ENCODE results near the gene TEX38.

Gene TEX38

GRCh38 chr1:46638921-46639320 is 32.7 kb upstream of the TEX38 start:
- no peak for TF ChIP-seq ZFX (IDR thresholded peaks at IDR 0.05; ENCODE audit: borderline replicate concordance)
- TF ChIP-seq, protein P1, sequence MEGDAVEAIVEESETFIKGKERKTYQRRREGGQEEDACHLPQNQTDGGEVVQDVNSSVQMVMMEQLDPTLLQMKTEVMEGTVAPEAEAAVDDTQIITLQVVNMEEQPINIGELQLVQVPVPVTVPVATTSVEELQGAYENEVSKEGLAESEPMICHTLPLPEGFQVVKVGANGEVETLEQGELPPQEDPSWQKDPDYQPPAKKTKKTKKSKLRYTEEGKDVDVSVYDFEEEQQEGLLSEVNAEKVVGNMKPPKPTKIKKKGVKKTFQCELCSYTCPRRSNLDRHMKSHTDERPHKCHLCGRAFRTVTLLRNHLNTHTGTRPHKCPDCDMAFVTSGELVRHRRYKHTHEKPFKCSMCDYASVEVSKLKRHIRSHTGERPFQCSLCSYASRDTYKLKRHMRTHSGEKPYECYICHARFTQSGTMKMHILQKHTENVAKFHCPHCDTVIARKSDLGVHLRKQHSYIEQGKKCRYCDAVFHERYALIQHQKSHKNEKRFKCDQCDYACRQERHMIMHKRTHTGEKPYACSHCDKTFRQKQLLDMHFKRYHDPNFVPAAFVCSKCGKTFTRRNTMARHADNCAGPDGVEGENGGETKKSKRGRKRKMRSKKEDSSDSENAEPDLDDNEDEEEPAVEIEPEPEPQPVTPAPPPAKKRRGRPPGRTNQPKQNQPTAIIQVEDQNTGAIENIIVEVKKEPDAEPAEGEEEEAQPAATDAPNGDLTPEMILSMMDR (IDR thresholded peaks at IDR 0.05) = no peak
- H3K27ac ChIP-seq = peak overlapping the region; percentile 94

DNA sequence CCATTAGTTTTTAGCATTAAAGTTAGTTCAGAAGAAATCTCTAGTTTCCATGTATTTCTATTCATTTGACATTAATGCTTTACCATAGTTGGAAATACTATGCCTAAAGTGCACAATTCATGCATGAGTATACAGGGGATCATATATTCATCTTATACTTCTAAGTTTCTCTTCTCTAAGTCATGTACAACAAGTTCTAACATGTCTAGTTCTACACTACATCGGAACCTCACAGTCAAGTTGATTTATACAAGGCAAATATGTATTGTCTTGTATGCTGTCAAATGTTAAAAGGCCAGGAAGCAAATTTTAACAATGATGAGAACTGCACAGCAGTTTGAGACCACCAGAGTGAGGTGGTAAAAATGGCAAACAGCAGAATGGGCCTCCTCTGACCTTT is 32.1 kb upstream of the TEX38 start:
- H3K27ac ChIP-seq = peak overlapping the region; percentile 94
- TF ChIP-seq, protein P1 (IDR thresholded peaks at IDR 0.05) = no peak
- no peak for TF ChIP-seq ZFX (IDR thresholded peaks at IDR 0.05; ENCODE audit: borderline replicate concordance)

DNA sequence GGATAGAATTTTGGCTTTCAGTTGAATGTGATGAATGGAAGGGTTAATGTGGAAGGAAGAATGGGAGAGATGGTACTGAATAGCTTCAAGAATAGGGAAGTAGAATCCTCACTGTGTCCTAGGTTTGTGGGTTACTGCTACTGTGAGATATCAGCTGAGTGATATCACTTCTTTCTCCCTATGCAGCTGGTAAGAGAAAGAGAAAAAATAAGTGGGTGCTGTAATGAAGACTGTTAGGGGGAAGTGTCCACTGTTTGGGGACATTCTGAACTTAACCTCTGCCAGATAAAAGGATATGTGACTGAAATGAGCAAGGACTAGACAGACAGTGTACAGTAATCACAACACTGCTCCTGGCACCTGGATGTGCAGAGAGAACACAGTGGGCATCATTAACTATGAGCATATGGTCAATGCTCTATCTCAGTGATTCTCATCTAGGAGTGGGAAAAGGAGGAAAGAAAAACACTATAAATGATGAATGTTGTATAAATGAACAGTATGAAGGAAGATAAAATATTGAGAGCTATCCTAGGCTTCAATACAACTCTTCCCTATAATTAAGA is 29.5 kb upstream of the TEX38 start:
- peak overlapping the region; percentile 94 for H3K27ac ChIP-seq
- TF ChIP-seq ZFX (IDR thresholded peaks at IDR 0.05; ENCODE audit: borderline replicate concordance) = no peak
- TF ChIP-seq, protein P1 (IDR thresholded peaks at IDR 0.05) = no peak

DNA sequence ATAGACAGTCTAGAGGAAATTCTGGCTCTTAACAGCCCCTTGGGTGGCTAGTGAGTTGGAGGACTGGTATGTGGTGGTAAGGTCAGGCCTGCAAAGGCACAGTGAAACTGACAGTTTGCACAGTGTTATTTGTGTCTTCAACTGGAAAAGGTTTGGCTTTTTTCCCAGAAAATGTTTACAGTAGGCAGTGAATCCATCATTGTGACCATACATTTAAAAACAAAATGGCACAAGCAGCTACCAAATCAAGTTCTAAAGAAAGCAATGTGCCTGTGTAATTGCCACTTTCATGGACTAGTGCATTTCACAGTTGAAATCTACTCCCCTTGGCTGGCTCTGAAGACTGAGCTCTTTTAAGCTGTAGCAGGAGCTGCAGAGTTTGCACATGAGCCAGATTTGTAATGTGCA is 28.3 kb upstream of the TEX38 start:
- TF ChIP-seq ZFX (IDR thresholded peaks at IDR 0.05; ENCODE audit: borderline replicate concordance) = no peak
- TF ChIP-seq, protein P1 (IDR thresholded peaks at IDR 0.05) = no peak
- peak overlapping the region; percentile 94 for H3K27ac ChIP-seq

GRCh38 chr1:46645815-46646214 is 25.8 kb upstream of the TEX38 start:
- H3K27ac ChIP-seq = peak overlapping the region; percentile 94
- TF ChIP-seq, protein P1 (IDR thresholded peaks at IDR 0.05) = no peak
- TF ChIP-seq ZFX (IDR thresholded peaks at IDR 0.05; ENCODE audit: borderline replicate concordance) = no peak

DNA sequence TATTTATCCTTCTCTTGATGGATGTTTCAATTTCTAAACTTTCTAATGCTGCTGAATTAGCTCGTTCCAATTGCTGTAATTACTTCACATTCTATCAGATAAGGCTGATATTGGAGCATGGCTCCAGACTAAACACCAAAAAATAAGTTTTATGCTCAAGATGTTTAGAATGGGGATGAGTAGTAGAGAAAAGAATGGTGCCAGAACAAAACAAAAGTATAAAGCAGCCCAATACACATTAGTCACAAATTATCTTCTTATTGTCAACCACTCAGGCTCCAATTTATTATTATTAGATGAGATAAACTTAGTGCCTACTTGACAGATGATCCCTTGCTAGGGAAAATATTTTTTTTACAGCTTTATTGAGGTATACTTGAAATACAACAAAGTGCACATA is 25.3 kb upstream of the TEX38 start:
- no peak overlapping the region for H3K27ac ChIP-seq
- TF ChIP-seq, protein P1 (IDR thresholded peaks at IDR 0.05) = no peak
- TF ChIP-seq ZFX (IDR thresholded peaks at IDR 0.05; ENCODE audit: borderline replicate concordance) = no peak

DNA sequence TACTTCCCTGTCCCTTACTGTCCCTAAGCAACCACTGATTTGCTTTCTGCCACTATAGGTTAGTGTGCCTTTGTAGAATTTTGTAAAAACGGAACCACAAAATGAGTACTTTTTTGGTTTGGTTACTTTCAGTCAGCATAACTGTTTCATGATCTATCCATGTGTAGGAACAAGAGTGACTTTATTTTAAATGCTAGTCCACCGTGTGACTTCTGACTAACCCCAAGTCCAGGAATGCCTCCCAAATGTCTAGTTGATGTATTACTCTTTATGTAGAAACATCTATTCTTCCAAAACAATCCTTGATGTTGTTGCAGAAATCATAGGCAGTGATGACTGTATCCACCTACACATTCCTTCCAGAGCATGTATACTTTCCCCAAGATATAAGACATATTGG is 24.8 kb upstream of the TEX38 start:
- TF ChIP-seq, protein P1 (IDR thresholded peaks at IDR 0.05) = no peak
- TF ChIP-seq ZFX (IDR thresholded peaks at IDR 0.05; ENCODE audit: borderline replicate concordance) = no peak

More for the DNA sequence above, 24.8 kb upstream of the TEX38 start:
- no peak overlapping the region for H3K27ac ChIP-seq

Data from 22Rv1 (cell line).